Osteoblast (primary cell): ENCODE measurements around the gene FN3KRP. TPM values are rescaled to one million over a fixed set of nuclear protein-coding genes. Genes with fewer than 3 reads are reported as not detected.

Experiments
- DNase-seq: peaks from one replicate; pipeline ENCODE4 v3.0.0; 2011; ENCODE audit warnings: low spot score, mixed read lengths; ENCODE audit not compliant: insufficient read length; ENCODE audit errors: missing footprints
- H2AFZ ChIP-seq: 2 replicates; pipeline ENCODE4 v1.6.0; 2011; ENCODE audit warnings: mild to moderate bottlenecking, low read length
- H3K27ac ChIP-seq: 2 replicates; pipeline ENCODE4 v1.5.1; 2011; ENCODE audit warnings: mild to moderate bottlenecking, low read depth, low read length, moderate library complexity
- H3K27me3 ChIP-seq: 2 replicates; pipeline ENCODE4 v1.6.0; 2012; ENCODE audit warnings: mild to moderate bottlenecking, control low read depth, inconsistent platforms, low read length, moderate library complexity; ENCODE audit not compliant: insufficient read depth
- H3K36me3 ChIP-seq: 2 replicates; pipeline ENCODE4 v1.5.1; 2011; ENCODE audit warnings: mild to moderate bottlenecking, low read length, control low read depth, moderate library complexity; ENCODE audit not compliant: insufficient read depth
- H3K4me1 ChIP-seq: 2 replicates; pipeline ENCODE4 v1.5.1; 2011; ENCODE audit warnings: mild to moderate bottlenecking, low read length, control low read depth, moderate library complexity; ENCODE audit not compliant: insufficient read depth
- H3K4me2 ChIP-seq: 2 replicates; pipeline ENCODE4 v1.6.0; 2011; ENCODE audit warnings: mild to moderate bottlenecking, low read length; ENCODE audit not compliant: insufficient read depth
- H3K4me3 ChIP-seq: fragments of 200-600 bp; sonication (generic); 3 replicates; pipeline ENCODE4 v1.5.1; 2012; ENCODE audit warnings: mild to moderate bottlenecking, low read length, inconsistent platforms; ENCODE audit not compliant: insufficient read depth
- H3K79me2 ChIP-seq: 2 replicates; pipeline ENCODE4 v1.6.0; 2012; ENCODE audit warnings: mild to moderate bottlenecking, low read length, control low read depth, inconsistent platforms; ENCODE audit not compliant: insufficient read depth
- H3K9me3 ChIP-seq: 2 replicates; pipeline ENCODE4 v1.5.1; 2011; ENCODE audit warnings: low read depth, low read length, control low read depth
- H4K20me1 ChIP-seq: 2 replicates; pipeline ENCODE4 v1.6.0; 2012; ENCODE audit warnings: mild to moderate bottlenecking, low read length, control low read depth; ENCODE audit not compliant: insufficient read depth
- CTCF ChIP-seq: IDR thresholded peaks from 2 replicates; pipeline ENCODE4 v1.5.1; 2011; ENCODE audit warnings: mild to moderate bottlenecking, low read depth, low read length, moderate library complexity; ENCODE audit errors: extremely low read depth
- total RNA-seq: library from RNA; depleted of rRNA; stranded (reverse); fragments of >200 nt; gene quantifications from 2 replicates; pipeline ENCODE4 v1.2.3, GENCODE V29; 2012

Gene FN3KRP
- total RNA-seq, 1 donor: 10.1 TPM

GRCh38 chr17:82692268-82692667, 24.2 kb upstream of the FN3KRP start:
- H3K79me2 ChIP-seq: peaks cover 2% of the 10 kb centered on the region
- H2AFZ ChIP-seq: no peak overlapping the region
- H3K9me3 ChIP-seq: no peaks in the 10 kb centered on the region
- no peak overlapping the region for H3K4me3 ChIP-seq
- no peaks in the 10 kb centered on the region for H3K27me3 ChIP-seq
- peaks cover 7% of the 10 kb centered on the region for H4K20me1 ChIP-seq
- H3K4me1 ChIP-seq: peaks cover 1% of the 10 kb centered on the region
- H3K4me2 ChIP-seq: no peak overlapping the region
- H3K27ac ChIP-seq: no peak overlapping the region
- DNase-seq: peak; percentile 44
- TF ChIP-seq CTCF: no peak
- H3K36me3 ChIP-seq: no peaks in the 10 kb centered on the region

- Histone ChIP-seq H3K4me3 (no peak overlapping the region), H4K20me1 (peaks cover 10% of the 10 kb centered on the region), H3K27ac (no peak overlapping the region), H3K4me2 (no peak overlapping the region), H3K36me3 (no peaks in the 10 kb centered on the region), H3K79me2 (peaks cover 2% of the 10 kb centered on the region), H2AFZ (no peak overlapping the region), H3K27me3 (no peaks in the 10 kb centered on the region), H3K9me3 (no peaks in the 10 kb centered on the region), H3K4me1 (peaks cover 5% of the 10 kb centered on the region)
- DNase-seq: peak; percentile 59
- no peak for TF ChIP-seq CTCF
Observed at GRCh38 chr17:82693168-82693867, 23.2 kb upstream of the FN3KRP start.

- H3K79me2 ChIP-seq: peaks cover 2% of the 10 kb centered on the region
- H3K4me1 ChIP-seq: peaks cover 11% of the 10 kb centered on the region
- H3K36me3 ChIP-seq: no peaks in the 10 kb centered on the region
- no peaks in the 10 kb centered on the region for H3K9me3 ChIP-seq
- no peak overlapping the region for H3K4me3 ChIP-seq
- no peak overlapping the region for H2AFZ ChIP-seq
- no peak overlapping the region for H3K27ac ChIP-seq
- no peaks in the 10 kb centered on the region for H3K27me3 ChIP-seq
- H4K20me1 ChIP-seq: peaks cover 14% of the 10 kb centered on the region
- no peak overlapping the region for H3K4me2 ChIP-seq
- DNase-seq: peak; percentile 80
- no peak for TF ChIP-seq CTCF
Observed at GRCh38 chr17:82694647-82695046, 21.9 kb upstream of the FN3KRP start.

GRCh38 chr17:82696259-82696658, 20.2 kb upstream of the FN3KRP start:
- no peak for TF ChIP-seq CTCF
- no peak overlapping the region for H3K4me2 ChIP-seq
- no peaks in the 10 kb centered on the region for H3K27me3 ChIP-seq
- DNase-seq: peak; percentile 63
- no peak overlapping the region for H3K4me3 ChIP-seq
- H3K9me3 ChIP-seq: no peaks in the 10 kb centered on the region
- peaks cover 2% of the 10 kb centered on the region for H3K79me2 ChIP-seq
- H3K36me3 ChIP-seq: no peaks in the 10 kb centered on the region
- H3K27ac ChIP-seq: no peak overlapping the region
- H2AFZ ChIP-seq: no peak overlapping the region
- H4K20me1 ChIP-seq: peaks cover 14% of the 10 kb centered on the region
- H3K4me1 ChIP-seq: peaks cover 11% of the 10 kb centered on the region
